GM12878 (cell line): ENCODE measurements around the gene THAP7. TPM values are rescaled to one million over a fixed set of nuclear protein-coding genes. Genes with fewer than 3 reads are reported as not detected.

Source experiments
- ATAC-seq: fragments of 200-7000 bp; cut with Tn5 transposase; 3 replicates; pipeline ENCODE4 v1.9.1; 2020; ENCODE audit warnings: mild to moderate bottlenecking, moderate library complexity
- BruUV-seq: library from RNA; stranded (reverse); fragments of 400-500 nt; replicated peaks from 2 replicates; lab custom pipeline; 2021; lab: Mats Ljungman, UMichigan
- CTCF ChIA-PET: fragments of 300-600 bp; sonication (Branson Sonifier 250); formaldehyde crosslinking; extraction: SDS; loops from one replicate; lab custom pipeline; 2021; ENCODE audit warnings: inconsistent platforms; lab: Yijun Ruan, JAX
- POLR2A ChIA-PET: fragments of 350-600 bp; formaldehyde crosslinking; extraction: SDS; loops from one replicate; lab custom pipeline; 2021; ENCODE audit warnings: inconsistent platforms; lab: Charles Lee
- RAD21 ChIA-PET: fragments of 300-600 bp; sonication (Branson Sonifier 250); formaldehyde crosslinking; loops from one replicate; lab custom pipeline; 2023; ENCODE audit warnings: antibody characterized with exemption; ENCODE audit not compliant: unreplicated experiment; lab: Charles Lee
- SMC1A ChIA-PET: fragments of 300-600 bp; sonication (Branson Sonifier 250); formaldehyde crosslinking; loops from one replicate; lab custom pipeline; 2023; ENCODE audit not compliant: unreplicated experiment, uncharacterized antibody; lab: Charles Lee
- DNase-seq: peaks from one replicate; pipeline ENCODE4 v3.0.0-alpha.2; 2011; ENCODE audit warnings: low read depth, low spot score
- FAIRE-seq: peaks from 3 replicates; lab custom pipeline; 2011; peaks lifted over from hg19 to GRCh38; lab: Jason Lieb, UNC
- H2AFZ ChIP-seq: 2 replicates; pipeline ENCODE4 v1.6.0; 2011; ENCODE audit warnings: low read depth, low read length, control low read depth; ENCODE audit not compliant: control insufficient read depth
- H3K27ac ChIP-seq: 2 replicates; pipeline ENCODE4 v1.5.1; 2011; ENCODE audit warnings: control low read depth; ENCODE audit not compliant: control insufficient read depth, insufficient read depth
- H3K27me3 ChIP-seq, 2 experiments: replicated peaks in 1 of 2; 2 replicates each; pipeline versions ENCODE4 v1.6.0 to v1.6.1; 2011; ENCODE audit warnings: low read length in 1 of 2; ENCODE audit not compliant: control insufficient read depth in 2 of 2, insufficient read depth in 2 of 2
- H3K36me3 ChIP-seq, 2 experiments: 2 replicates each; pipeline ENCODE4 v1.5.1; 2011; ENCODE audit warnings: low read length in 1 of 2; ENCODE audit not compliant: control insufficient read depth in 2 of 2, insufficient read depth in 2 of 2
- H3K4me1 ChIP-seq: 2 replicates; pipeline ENCODE4 v1.6.1; 2011; ENCODE audit warnings: mild to moderate bottlenecking, low read length, moderate library complexity, mixed read lengths; ENCODE audit not compliant: control insufficient read depth, insufficient read depth
- H3K4me2 ChIP-seq: 2 replicates; pipeline ENCODE4 v1.6.0; 2011; ENCODE audit warnings: control low read depth; ENCODE audit not compliant: control insufficient read depth, insufficient read depth
- H3K4me3 ChIP-seq: fragments of 200-600 bp; sonication (generic); 2 replicates; pipeline ENCODE4 v1.5.1; 2016
- H3K79me2 ChIP-seq: 2 replicates; pipeline ENCODE4 v1.6.0; 2011; ENCODE audit warnings: low read length; ENCODE audit not compliant: control insufficient read depth, insufficient read depth
- H3K9ac ChIP-seq: 2 replicates; pipeline ENCODE4 v1.8.0; 2011; ENCODE audit warnings: low read length, control low read depth, mixed read lengths; ENCODE audit not compliant: control insufficient read depth, insufficient read depth
- H3K9me3 ChIP-seq: replicated peaks from 3 replicates; pipeline ENCODE4 v1.5.1; 2011; ENCODE audit warnings: mild to moderate bottlenecking, low read length; ENCODE audit not compliant: control insufficient read depth, insufficient read depth
- H4K20me1 ChIP-seq: 2 replicates; pipeline ENCODE4 v1.6.0; 2011; ENCODE audit not compliant: control insufficient read depth, insufficient read depth
- ATF7 ChIP-seq: fragments of 450-650 bp; IDR thresholded peaks from 2 replicates; pipeline ENCODE4 v1.6.1; 2016; ENCODE audit warnings: low read depth, mild to moderate bottlenecking
- BACH1 ChIP-seq: fragments of 450-650 bp; IDR thresholded peaks from 2 replicates; pipeline ENCODE4 v1.6.1; 2017; ENCODE audit warnings: mild to moderate bottlenecking, borderline replicate concordance
- EP300 ChIP-seq, 2 experiments: fragments of 150-350 bp in 1 of 2; IDR thresholded peaks; 2 replicates each; pipeline ENCODE4 v1.6.1; 2011 to 2012; ENCODE audit warnings: low read depth in 2 of 2, low read length in 2 of 2, borderline replicate concordance in 1 of 2, improper control_type of control experiment in 1 of 2, inconsistent platforms in 1 of 2; ENCODE audit not compliant: control insufficient read depth in 1 of 2
- MTA3 ChIP-seq: IDR thresholded peaks from 2 replicates; pipeline ENCODE4 v1.6.1; 2012; ENCODE audit warnings: low read length, inconsistent platforms, borderline replicate concordance
- NFYB ChIP-seq: IDR thresholded peaks from 2 replicates; pipeline ENCODE4 v1.6.1; 2011; ENCODE audit warnings: low read depth, mild to moderate bottlenecking, low read length, improper control_type of control experiment, moderate library complexity; ENCODE audit not compliant: insufficient read depth
- RAD21 ChIP-seq: IDR thresholded peaks from 2 replicates; pipeline ENCODE4 v1.6.1; 2011; ENCODE audit warnings: mild to moderate bottlenecking, low read depth, low read length, moderate library complexity; ENCODE audit not compliant: insufficient read depth
- SP1 ChIP-seq: IDR thresholded peaks from one replicate; pipeline ENCODE4 v1.6.1; 2011; ENCODE audit warnings: low read depth, low read length
- TAF1 ChIP-seq: IDR thresholded peaks from 2 replicates; pipeline ENCODE4 v1.6.1; 2011; ENCODE audit warnings: mild to moderate bottlenecking, low read depth, low read length, borderline replicate concordance
- TBL1XR1 ChIP-seq: IDR thresholded peaks from 2 replicates; pipeline ENCODE4 v1.6.1; 2012; ENCODE audit warnings: low read depth, low read length, improper control_type of control experiment
- TCF12 ChIP-seq: IDR thresholded peaks from 2 replicates; pipeline ENCODE4 v1.6.1; 2011; ENCODE audit warnings: low read depth, mild to moderate bottlenecking, low read length
- USF2 ChIP-seq: IDR thresholded peaks from 2 replicates; pipeline ENCODE4 v1.6.1; 2011; ENCODE audit warnings: low read depth, low read length, improper control_type of control experiment, borderline replicate concordance
- ZNF384 ChIP-seq: IDR thresholded peaks from 2 replicates; pipeline ENCODE4 v1.6.1; 2012; ENCODE audit warnings: low read depth, mild to moderate bottlenecking, low read length, improper control_type of control experiment, borderline replicate concordance
- ZSCAN29 ChIP-seq: fragments of 450-650 bp; IDR thresholded peaks from 2 replicates; pipeline ENCODE4 v1.6.1; 2017; ENCODE audit warnings: mild to moderate bottlenecking, moderate library complexity
- whole genome bisulfite sequencing: methylation state at CpG from one replicate; pipeline ENCODE4 v1.1.6; 2016; ENCODE audit warnings: low lambda C conversion rate; ENCODE audit not compliant: insufficient replicate concordance, insufficient coverage; ENCODE audit errors: missing lambda C conversion rate; 5-methylcytosine and 5-hydroxymethylcytosine counted together
- in situ Hi-C: fragments of 300-500 bp; cut with MboI; formaldehyde crosslinking; loops from 9 replicates; pipeline ENCODE4 v1.14.3; 2018; ENCODE audit warnings: mixed read lengths
- intact Hi-C: fragments of 100-400 bp; cut with micrococcal nuclease; formaldehyde crosslinking; loops from one replicate; pipeline ENCODE4 v1.14.2; 2022; ENCODE audit not compliant: unreplicated experiment
- polyA plus RNA-seq, 11 experiments: library from polyadenylated mRNA; depleted of rRNA in 4 of 11; unstranded in 6 of 11; stranded (reverse) in 5 of 11; fragments of >200 nt; fragmentation: Nextera tagmentation in 4 of 11; fragmentation: Illumina TruSeq in 1 of 11; extraction: Ambion mirVana in 4 of 11; extraction: Trizol in 1 of 11; gene quantifications; 1 replicate in 1 of 11; 2 replicates in 10 of 11; pipeline versions ENCODE4 v1.2.1 to v1.2.3, GENCODE V29; 2011 to 2016; ENCODE audit warnings: inconsistent platforms in 2 of 11, missing spikeins in 2 of 11, low read depth in 1 of 11
- total RNA-seq, 4 experiments: library from RNA; depleted of rRNA in 3 of 4; stranded (reverse); fragments of >200 nt in 3 of 4; fragmentation: Illumina TruSeq in 1 of 4; extraction: Trizol in 1 of 4; gene quantifications; 2 replicates each; pipeline versions ENCODE4 v1.2.1 to v1.2.3, GENCODE V29; 2013 to 2021
- TF ChIP-seq, protein P1 (sequence below): fragments of 450-650 bp; IDR thresholded peaks from 2 replicates; pipeline ENCODE4 v1.6.1; 2017; ENCODE audit warnings: antibody characterized with exemption, mild to moderate bottlenecking, moderate library complexity
- TF ChIP-seq, protein P2 (sequence below): fragments of 450-650 bp; IDR thresholded peaks from 2 replicates; pipeline ENCODE4 v1.6.1; 2017; ENCODE audit warnings: borderline replicate concordance
- TF ChIP-seq, protein P3 (sequence below): IDR thresholded peaks from 2 replicates; pipeline ENCODE4 v1.6.1; 2011; ENCODE audit warnings: borderline replicate concordance, low read depth, mild to moderate bottlenecking, moderate library complexity, mixed read lengths, low read length; ENCODE audit not compliant: insufficient read depth; ENCODE audit errors: extremely low read length

THAP7 gene
- total and polyA plus RNA-seq, 10 of the 15 experiments (the other 5 are each of a cell fraction or from before 2014, with no cell fraction given): 0.66 to 58.3 (median 26.3) TPM

DNA sequence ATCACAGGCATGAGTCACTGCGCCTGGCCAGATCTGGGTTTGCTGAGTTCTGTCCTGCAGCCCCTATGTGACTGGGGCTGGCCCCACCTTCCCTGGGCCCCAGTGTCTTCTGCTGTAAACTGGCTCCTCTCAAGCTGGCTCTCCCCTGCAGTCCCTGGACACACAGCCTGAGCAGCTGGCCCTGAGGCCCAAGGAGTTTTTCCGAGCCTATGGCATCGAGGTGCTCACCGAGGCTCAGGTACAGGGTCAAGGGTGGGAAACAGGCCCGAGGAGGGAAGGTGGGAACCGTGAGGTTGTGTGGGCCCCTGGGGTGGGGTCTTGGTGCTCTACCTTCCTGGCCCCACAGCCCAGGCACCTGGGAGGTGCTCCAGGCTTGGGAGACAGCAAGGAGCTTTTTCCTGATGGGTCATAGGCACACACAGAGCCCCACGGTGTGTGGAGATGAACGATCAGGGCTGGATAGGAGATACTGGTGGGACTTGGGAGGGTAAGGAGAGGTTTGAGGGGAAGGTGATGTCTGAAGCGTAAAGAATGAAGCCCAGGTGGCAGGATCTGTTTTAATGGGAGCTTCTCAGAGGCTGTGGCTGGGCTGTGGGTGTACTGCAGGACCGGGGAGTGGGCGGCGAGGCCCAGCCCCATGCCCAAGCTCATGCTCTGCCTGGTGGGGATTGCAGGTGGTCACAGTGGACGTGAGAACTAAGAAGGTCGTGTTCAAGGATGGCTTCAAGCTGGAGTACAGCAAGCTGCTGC is 26.2 kb downstream of the THAP7 start:
- Histone ChIP-seq H3K4me3 (no peak overlapping the region), H4K20me1 (no peaks in the 10 kb centered on the region), H3K4me2 (no peak overlapping the region), H3K9me3 (peaks cover 6% of the 10 kb centered on the region; the same call in 2 of the 3 replicates), H3K36me3 (no peaks in the 10 kb centered on the region), H3K4me1 (no peaks in the 10 kb centered on the region), H3K9ac (no peak overlapping the region), H2AFZ (no peak overlapping the region), H3K27me3 (no peaks in the 10 kb centered on the region), H3K79me2 (no peaks in the 10 kb centered on the region), H3K27ac (no peak overlapping the region)
- 36% methylated on average over 14 of the region's 14 CpGs for WGBS
- no peak for FAIRE-seq
- BruUV-seq: no TSS peak
- TF ChIP-seq TBL1XR1: no peak
- TF ChIP-seq SP1: no peak
- TF ChIP-seq USF2: no peak
- TF ChIP-seq BACH1: no peak
- TF ChIP-seq ZNF384: no peak
- no peak for TF ChIP-seq ZSCAN29
- TF ChIP-seq, protein P1, sequence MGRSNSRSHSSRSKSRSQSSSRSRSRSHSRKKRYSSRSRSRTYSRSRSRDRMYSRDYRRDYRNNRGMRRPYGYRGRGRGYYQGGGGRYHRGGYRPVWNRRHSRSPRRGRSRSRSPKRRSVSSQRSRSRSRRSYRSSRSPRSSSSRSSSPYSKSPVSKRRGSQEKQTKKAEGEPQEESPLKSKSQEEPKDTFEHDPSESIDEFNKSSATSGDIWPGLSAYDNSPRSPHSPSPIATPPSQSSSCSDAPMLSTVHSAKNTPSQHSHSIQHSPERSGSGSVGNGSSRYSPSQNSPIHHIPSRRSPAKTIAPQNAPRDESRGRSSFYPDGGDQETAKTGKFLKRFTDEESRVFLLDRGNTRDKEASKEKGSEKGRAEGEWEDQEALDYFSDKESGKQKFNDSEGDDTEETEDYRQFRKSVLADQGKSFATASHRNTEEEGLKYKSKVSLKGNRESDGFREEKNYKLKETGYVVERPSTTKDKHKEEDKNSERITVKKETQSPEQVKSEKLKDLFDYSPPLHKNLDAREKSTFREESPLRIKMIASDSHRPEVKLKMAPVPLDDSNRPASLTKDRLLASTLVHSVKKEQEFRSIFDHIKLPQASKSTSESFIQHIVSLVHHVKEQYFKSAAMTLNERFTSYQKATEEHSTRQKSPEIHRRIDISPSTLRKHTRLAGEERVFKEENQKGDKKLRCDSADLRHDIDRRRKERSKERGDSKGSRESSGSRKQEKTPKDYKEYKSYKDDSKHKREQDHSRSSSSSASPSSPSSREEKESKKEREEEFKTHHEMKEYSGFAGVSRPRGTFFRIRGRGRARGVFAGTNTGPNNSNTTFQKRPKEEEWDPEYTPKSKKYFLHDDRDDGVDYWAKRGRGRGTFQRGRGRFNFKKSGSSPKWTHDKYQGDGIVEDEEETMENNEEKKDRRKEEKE: no peak
- TF ChIP-seq EP300 (IDR thresholded peaks at IDR 0.05; ENCODE audit: borderline replicate concordance in 1 of 2, control insufficient read depth in 1 of 2, low read depth in 2 of 2, low read length in 2 of 2): no peak
- TF ChIP-seq RAD21: no peak
- TF ChIP-seq, protein P2, sequence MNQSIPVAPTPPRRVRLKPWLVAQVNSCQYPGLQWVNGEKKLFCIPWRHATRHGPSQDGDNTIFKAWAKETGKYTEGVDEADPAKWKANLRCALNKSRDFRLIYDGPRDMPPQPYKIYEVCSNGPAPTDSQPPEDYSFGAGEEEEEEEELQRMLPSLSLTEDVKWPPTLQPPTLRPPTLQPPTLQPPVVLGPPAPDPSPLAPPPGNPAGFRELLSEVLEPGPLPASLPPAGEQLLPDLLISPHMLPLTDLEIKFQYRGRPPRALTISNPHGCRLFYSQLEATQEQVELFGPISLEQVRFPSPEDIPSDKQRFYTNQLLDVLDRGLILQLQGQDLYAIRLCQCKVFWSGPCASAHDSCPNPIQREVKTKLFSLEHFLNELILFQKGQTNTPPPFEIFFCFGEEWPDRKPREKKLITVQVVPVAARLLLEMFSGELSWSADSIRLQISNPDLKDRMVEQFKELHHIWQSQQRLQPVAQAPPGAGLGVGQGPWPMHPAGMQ: no peak
- no peak for TF ChIP-seq TAF1
- TF ChIP-seq TCF12: no peak
- TF ChIP-seq, protein P3, sequence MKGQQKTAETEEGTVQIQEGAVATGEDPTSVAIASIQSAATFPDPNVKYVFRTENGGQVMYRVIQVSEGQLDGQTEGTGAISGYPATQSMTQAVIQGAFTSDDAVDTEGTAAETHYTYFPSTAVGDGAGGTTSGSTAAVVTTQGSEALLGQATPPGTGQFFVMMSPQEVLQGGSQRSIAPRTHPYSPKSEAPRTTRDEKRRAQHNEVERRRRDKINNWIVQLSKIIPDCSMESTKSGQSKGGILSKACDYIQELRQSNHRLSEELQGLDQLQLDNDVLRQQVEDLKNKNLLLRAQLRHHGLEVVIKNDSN: no peak
- no peak for TF ChIP-seq ATF7
- no peak for TF ChIP-seq MTA3
- TF ChIP-seq NFYB: no peak
- ChIA-PET SMC1A (no interaction called here), CTCF (no interaction called here), POLR2A (no interaction called here), RAD21 (no interaction called here)
- DNase-seq: no peak
- no peak for ATAC-seq
- in situ Hi-C loops: no loop called here
- intact Hi-C loops: no loop called here
